Natural killer cell (primary cell): ENCODE measurements around the gene EXOC3L2. TPM values are rescaled to one million over a fixed set of nuclear protein-coding genes. Genes with fewer than 3 reads are reported as not detected.

Experiments
- ATAC-seq, 3 donors: fragments of 150-1000 bp in 2 of 3; fragments of 200-7000 bp in 1 of 3; cut with Tn5 transposase; 1 replicate in 1 of 3; 2 replicates in 2 of 3; pipeline ENCODE4 v1.10.0; 2021; ENCODE audit warnings: mild to moderate bottlenecking in 2 of 3, moderate library complexity in 2 of 3
- DNase-seq, 2 donors: peaks; one replicate each; pipeline versions ENCODE4 v3.0.0 to v3.0.0-alpha.2; 2013 to 2021; ENCODE audit warnings: mixed read lengths in 1 of 2
- H3K27ac ChIP-seq: one replicate; pipeline ENCODE4 v1.5.1; 2013; ENCODE audit warnings: mild to moderate bottlenecking, low read length
- H3K27me3 ChIP-seq: one replicate; pipeline ENCODE4 v1.6.1; 2013; ENCODE audit warnings: low read length; ENCODE audit not compliant: control insufficient read depth, insufficient read depth
- H3K36me3 ChIP-seq: one replicate; pipeline ENCODE4 v1.6.1; 2013; ENCODE audit warnings: low read length; ENCODE audit not compliant: control insufficient read depth, insufficient read depth
- H3K4me1 ChIP-seq: one replicate; pipeline ENCODE4 v1.6.1; 2013; ENCODE audit warnings: low read length; ENCODE audit not compliant: control insufficient read depth, insufficient read depth
- H3K4me3 ChIP-seq: one replicate; pipeline ENCODE4 v1.5.1; 2013; ENCODE audit warnings: low read length
- H3K9me3 ChIP-seq: one replicate; pipeline ENCODE4 v1.6.1; 2013; ENCODE audit warnings: low read length; ENCODE audit not compliant: control insufficient read depth, insufficient read depth
- H3K27ac Mint-ChIP-seq, 2 donors: one replicate each; pipeline ENCODE4 v1.8.0; 2022; ENCODE audit warnings: mild to moderate bottlenecking in 2 of 2, mixed read lengths in 2 of 2, moderate library complexity in 1 of 2
- H3K27me3 Mint-ChIP-seq, 2 donors: one replicate each; pipeline ENCODE4 v1.8.0; 2022; ENCODE audit warnings: low read depth in 2 of 2, mixed read lengths in 2 of 2
- H3K36me3 Mint-ChIP-seq: one replicate; pipeline ENCODE4 v1.8.0; 2022; ENCODE audit warnings: mixed read lengths
- H3K4me1 Mint-ChIP-seq, 2 donors: one replicate each; pipeline ENCODE4 v1.8.0; 2022; ENCODE audit warnings: mixed read lengths in 2 of 2
- H3K4me3 Mint-ChIP-seq: one replicate; pipeline ENCODE4 v1.8.0; 2022; ENCODE audit warnings: mild to moderate bottlenecking, moderate library complexity, mixed read lengths
- H3K9me3 Mint-ChIP-seq, 2 donors: one replicate each; pipeline ENCODE4 v1.8.0; 2022; ENCODE audit warnings: mixed read lengths in 2 of 2
- CTCF ChIP-seq: fragments of 200-600 bp; IDR thresholded peaks from one replicate; pipeline ENCODE4 v1.8.0; 2022; ENCODE audit warnings: antibody characterized with exemption
- WGBS: methylation state at CpG from one replicate; pipeline ENCODE4 v1.1.7; 2013; ENCODE audit warnings: missing lambda C conversion rate; ENCODE audit not compliant: insufficient coverage; 5-methylcytosine and 5-hydroxymethylcytosine counted together
- intact Hi-C: fragments of 100-400 bp; cut with micrococcal nuclease; formaldehyde crosslinking; loops from one replicate; pipeline ENCODE4 v1.14.2; 2022
- total RNA-seq, 4 donors: library from RNA; stranded (reverse); fragments of 120-200 nt in 1 of 4; gene quantifications; one replicate each; pipeline versions ENCODE4 v1.2.3 to v1.2.4, GENCODE V29; 2013 to 2022

Gene EXOC3L2
- total RNA-seq, 3 donors from 2014 or later (not counting 1 experiment from before 2014, with no cell fraction given): 0.16 to 0.23 TPM; not detected in 1

GRCh38 chr19:45217957-45218334 lies 27.3 kb downstream of the EXOC3L2 start:
- Mint-ChIP-seq H3K9me3 (no peaks in the 10 kb centered on the region), H3K27ac (no peak overlapping the region), H3K27me3 (peaks cover 0 to 15% of the 10 kb centered on the region in 2 donors), H3K4me1 (peaks cover 8 to 13% of the 10 kb centered on the region in 2 donors), H3K4me3 (no peak overlapping the region), H3K36me3 (no peaks in the 10 kb centered on the region)
- TF ChIP-seq CTCF: no peak
- Histone ChIP-seq H3K4me1 (peaks cover 10% of the 10 kb centered on the region), H3K36me3 (no peaks in the 10 kb centered on the region), H3K9me3 (no peaks in the 10 kb centered on the region), H3K27ac (no peak overlapping the region), H3K27me3 (peaks cover 15% of the 10 kb centered on the region), H3K4me3 (no peak overlapping the region)
- ATAC-seq (no peak), DNase-seq (no peak)
- intact Hi-C loops: no loop called here
- 77% methylated on average over 14 of the region's 14 CpGs for WGBS

- DNase-seq (no peak), ATAC-seq (no peak)
- WGBS: 31% methylated on average over 46 of the region's 46 CpGs
- Mint-ChIP-seq H3K36me3 (no peaks in the 10 kb centered on the region), H3K27me3 (peaks cover 0 to 13% of the 10 kb centered on the region in 2 donors), H3K4me1 (peaks cover 8 to 13% of the 10 kb centered on the region in 2 donors), H3K4me3 (no peak overlapping the region), H3K9me3 (no peaks in the 10 kb centered on the region), H3K27ac (no peak overlapping the region)
- H3K27me3 ChIP-seq: peaks cover 15% of the 10 kb centered on the region
- no peaks in the 10 kb centered on the region for H3K9me3 ChIP-seq
- no peak for TF ChIP-seq CTCF
- intact Hi-C loops: no loop called here
- peaks cover 10% of the 10 kb centered on the region for H3K4me1 ChIP-seq
- no peak overlapping the region for H3K27ac ChIP-seq
- no peak overlapping the region for H3K4me3 ChIP-seq
- H3K36me3 ChIP-seq: no peaks in the 10 kb centered on the region
Observed at GRCh38 chr19:45217193-45217956, 27.8 kb downstream of the EXOC3L2 start.

DNA sequence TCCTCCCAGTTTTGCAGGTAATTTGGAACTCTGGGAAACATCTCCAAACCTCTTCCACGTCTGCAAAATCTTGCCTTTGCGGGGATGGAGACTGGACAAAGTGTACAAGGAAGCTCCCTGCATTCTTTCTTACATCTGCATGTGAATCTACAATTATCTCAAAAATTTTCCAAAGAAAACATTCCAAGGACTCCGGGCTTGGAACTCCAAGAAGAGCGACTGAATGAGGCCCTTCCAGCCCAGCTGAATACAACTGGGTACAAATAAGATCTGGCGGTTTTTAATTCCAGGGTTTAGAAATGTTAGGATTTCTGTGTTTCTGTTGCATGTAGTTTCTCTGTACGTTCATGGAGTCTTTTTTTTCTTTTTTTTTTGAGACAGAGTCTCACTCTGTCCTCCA lies 28.5 kb downstream of the EXOC3L2 start:
- H3K4me1 Mint-ChIP-seq: peaks cover 8 to 13% of the 10 kb centered on the region in 2 donors
- H3K27me3 ChIP-seq: peaks cover 19% of the 10 kb centered on the region
- ATAC-seq (no peak), DNase-seq (no peak)
- WGBS: 82% methylated on average over 6 of the region's 6 CpGs
- no peak overlapping the region for H3K4me3 Mint-ChIP-seq
- no peaks in the 10 kb centered on the region for H3K9me3 ChIP-seq
- no peak overlapping the region for H3K4me3 ChIP-seq
- no peaks in the 10 kb centered on the region for H3K36me3 Mint-ChIP-seq
- H3K27ac ChIP-seq: no peak overlapping the region
- no peak for TF ChIP-seq CTCF
- H3K4me1 ChIP-seq: peaks cover 10% of the 10 kb centered on the region
- intact Hi-C loops: no loop called here
- no peak overlapping the region for H3K27ac Mint-ChIP-seq
- peaks cover 0 to 11% of the 10 kb centered on the region in 2 donors for H3K27me3 Mint-ChIP-seq
- H3K36me3 ChIP-seq: no peaks in the 10 kb centered on the region
- H3K9me3 Mint-ChIP-seq: no peaks in the 10 kb centered on the region
